Left ventricle myocardium inferior (tissue), 1 donor: ENCODE results near the gene NDUFV2. TPM values are rescaled to one million over a fixed set of nuclear protein-coding genes. Genes with fewer than 3 reads are reported as not detected.

ENCODE experiments used
- DNase-seq: peaks from one replicate; pipeline ENCODE4 v3.0.0-alpha.2; 2020
- H3K27ac ChIP-seq: fragments of 200-600 bp; replicated peaks from 2 replicates; pipeline ENCODE4 v1.8.0; 2021
- H3K27me3 ChIP-seq: fragments of 200-600 bp; 2 replicates; pipeline ENCODE4 v1.8.0; 2021; ENCODE audit warnings: low read depth
- H3K36me3 ChIP-seq: fragments of 200-600 bp; 2 replicates; pipeline ENCODE4 v1.8.0; 2021
- H3K4me1 ChIP-seq: fragments of 200-600 bp; 2 replicates; pipeline ENCODE4 v1.8.0; 2021
- H3K4me3 ChIP-seq: fragments of 200-600 bp; 2 replicates; pipeline ENCODE4 v1.8.0; 2021; ENCODE audit warnings: mild to moderate bottlenecking, moderate library complexity
- H3K9me3 ChIP-seq: fragments of 200-600 bp; replicated peaks from 2 replicates; pipeline ENCODE4 v1.8.0; 2021
- intact Hi-C: fragments of 100-400 bp; cut with micrococcal nuclease; formaldehyde crosslinking; loops from one replicate; pipeline ENCODE4 v1.11.0; 2022
- total RNA-seq: library from RNA; stranded (reverse); fragmentation: NEBNext Ultra II Directional; extraction: Animal tissue kit (Norgen Biotek cat#: 25700); gene quantifications from one replicate; pipeline ENCODE4 v1.2.1, GENCODE V29; 2021
- TF ChIP-seq, protein P1 (sequence below): fragments of 200-600 bp; IDR thresholded peaks from 2 replicates; pipeline ENCODE4 v1.8.0; 2021; ENCODE audit warnings: antibody characterized with exemption, mild to moderate bottlenecking, borderline replicate concordance
- donor health status: DM: no; HTN: yes; CAD: no; lungs with severe emphysema.

NDUFV2 gene
- total RNA-seq, 1 donor from 2014 or later: 455 TPM

DNA sequence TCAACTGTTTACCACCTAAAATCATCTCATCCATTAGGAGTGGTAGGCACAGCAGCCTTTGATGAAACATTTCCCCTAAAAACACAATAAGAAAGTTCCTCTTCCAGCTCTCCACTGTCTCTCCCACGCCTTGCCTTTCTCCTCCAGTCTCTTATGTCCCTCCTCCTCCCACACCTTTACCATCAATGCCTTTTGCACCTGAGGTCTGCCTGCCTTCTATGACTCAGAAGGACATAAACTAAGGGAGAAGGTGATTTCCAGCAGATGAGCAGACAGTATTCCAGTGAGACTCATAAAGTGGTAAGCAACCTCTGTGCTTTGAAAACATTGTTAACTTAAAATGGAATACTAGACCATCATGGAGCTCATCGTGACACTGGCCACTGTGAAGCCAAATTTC lies 34.2 kb upstream of the NDUFV2 start:
- intact Hi-C loops: no loop called here
- no peak for DNase-seq
- Histone ChIP-seq H3K9me3 (no peaks in the 10 kb centered on the region), H3K4me3 (no peak overlapping the region), H3K27me3 (no peaks in the 10 kb centered on the region), H3K36me3 (no peaks in the 10 kb centered on the region), H3K27ac (no peak overlapping the region), H3K4me1 (no peaks in the 10 kb centered on the region)
- TF ChIP-seq, protein P1, sequence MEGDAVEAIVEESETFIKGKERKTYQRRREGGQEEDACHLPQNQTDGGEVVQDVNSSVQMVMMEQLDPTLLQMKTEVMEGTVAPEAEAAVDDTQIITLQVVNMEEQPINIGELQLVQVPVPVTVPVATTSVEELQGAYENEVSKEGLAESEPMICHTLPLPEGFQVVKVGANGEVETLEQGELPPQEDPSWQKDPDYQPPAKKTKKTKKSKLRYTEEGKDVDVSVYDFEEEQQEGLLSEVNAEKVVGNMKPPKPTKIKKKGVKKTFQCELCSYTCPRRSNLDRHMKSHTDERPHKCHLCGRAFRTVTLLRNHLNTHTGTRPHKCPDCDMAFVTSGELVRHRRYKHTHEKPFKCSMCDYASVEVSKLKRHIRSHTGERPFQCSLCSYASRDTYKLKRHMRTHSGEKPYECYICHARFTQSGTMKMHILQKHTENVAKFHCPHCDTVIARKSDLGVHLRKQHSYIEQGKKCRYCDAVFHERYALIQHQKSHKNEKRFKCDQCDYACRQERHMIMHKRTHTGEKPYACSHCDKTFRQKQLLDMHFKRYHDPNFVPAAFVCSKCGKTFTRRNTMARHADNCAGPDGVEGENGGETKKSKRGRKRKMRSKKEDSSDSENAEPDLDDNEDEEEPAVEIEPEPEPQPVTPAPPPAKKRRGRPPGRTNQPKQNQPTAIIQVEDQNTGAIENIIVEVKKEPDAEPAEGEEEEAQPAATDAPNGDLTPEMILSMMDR: no peak

DNA sequence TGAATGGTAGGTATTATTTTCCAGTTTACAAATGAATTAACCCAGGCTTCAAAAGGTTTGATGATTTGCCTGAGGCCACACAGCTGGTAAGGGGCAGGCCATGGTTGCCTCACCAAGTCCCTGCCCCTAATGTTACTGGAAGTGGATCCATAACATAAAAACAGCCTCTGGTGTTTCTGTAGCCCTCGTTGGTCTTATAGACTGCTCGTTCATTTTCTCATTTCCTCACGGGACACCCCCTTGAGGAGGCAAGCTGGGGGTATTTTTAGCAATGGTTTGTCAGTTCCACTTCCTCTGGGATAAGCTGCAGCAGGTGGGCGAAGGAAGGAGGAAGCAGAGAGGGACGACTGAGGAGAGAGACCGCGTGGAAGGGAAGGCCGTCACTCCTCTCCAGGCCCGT lies 32.9 kb upstream of the NDUFV2 start:
- intact Hi-C loops: no loop called here
- Histone ChIP-seq H3K27me3 (no peaks in the 10 kb centered on the region), H3K36me3 (no peaks in the 10 kb centered on the region), H3K4me3 (no peak overlapping the region), H3K9me3 (no peaks in the 10 kb centered on the region), H3K27ac (no peak overlapping the region), H3K4me1 (peaks cover 6% of the 10 kb centered on the region)
- TF ChIP-seq, protein P1: no peak
- no peak for DNase-seq

DNA sequence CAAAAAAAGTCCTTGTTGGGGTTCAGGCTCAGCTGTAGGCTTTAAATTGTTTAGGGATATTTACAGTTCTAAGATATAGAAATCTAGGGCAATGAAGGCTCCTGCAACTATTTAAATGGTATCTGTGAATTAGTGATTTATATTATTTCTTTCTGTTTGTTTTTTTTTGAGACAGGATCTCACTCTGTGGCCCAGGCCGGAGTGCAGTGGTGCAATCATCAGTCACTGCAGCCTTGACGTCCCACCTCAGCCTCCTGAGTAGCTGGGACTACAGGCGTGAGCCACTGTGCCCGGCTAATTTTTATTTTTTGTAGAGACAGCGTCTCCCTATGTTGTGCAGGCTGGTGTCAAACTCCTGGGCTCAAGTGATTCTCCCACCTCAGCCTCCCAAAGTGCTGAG lies 32.3 kb upstream of the NDUFV2 start:
- Histone ChIP-seq H3K4me3 (no peak overlapping the region), H3K9me3 (no peaks in the 10 kb centered on the region), H3K27me3 (no peaks in the 10 kb centered on the region), H3K27ac (no peak overlapping the region), H3K36me3 (no peaks in the 10 kb centered on the region), H3K4me1 (peaks cover 6% of the 10 kb centered on the region)
- intact Hi-C loops: loop anchor here (5.0 kb wide), 1 partner anchor 77 kb away; no protein-coding TSS in a partner anchor
- DNase-seq: no peak
- TF ChIP-seq, protein P1: no peak

DNA sequence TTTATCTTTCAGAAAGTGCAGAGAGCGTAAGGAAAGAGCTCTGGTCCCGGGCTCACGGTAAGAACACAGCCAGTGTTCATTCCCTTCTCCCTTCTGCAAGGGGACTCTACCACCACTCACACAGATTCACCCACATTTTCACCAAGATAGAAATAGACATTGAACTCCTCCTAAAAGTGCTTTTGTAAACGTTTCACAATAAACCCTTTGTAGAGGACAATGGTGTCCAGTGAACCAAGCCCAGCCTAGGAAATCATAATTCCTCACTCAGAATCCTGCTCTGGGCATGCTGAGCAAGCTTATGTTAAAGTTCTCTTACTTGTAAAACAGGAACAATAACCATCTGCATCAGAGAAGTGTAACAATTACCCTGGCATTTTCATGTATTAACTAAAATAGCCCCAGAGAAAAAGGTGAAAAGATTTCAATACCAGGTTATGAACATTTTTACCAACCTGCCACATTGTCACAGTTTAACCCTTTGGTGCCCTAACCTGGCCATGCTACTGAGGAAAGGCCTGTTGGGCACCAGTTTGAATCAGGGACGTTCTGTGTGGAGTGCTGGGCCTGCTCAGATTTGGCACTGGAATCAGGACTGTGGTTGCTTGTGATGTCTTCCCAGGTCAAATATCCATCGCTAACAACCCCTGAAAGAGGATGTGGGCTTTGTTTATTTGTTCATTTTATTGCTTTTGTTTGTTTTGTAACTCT lies 22.5 kb upstream of the NDUFV2 start:
- no peak overlapping the region for H3K27ac ChIP-seq

DNA sequence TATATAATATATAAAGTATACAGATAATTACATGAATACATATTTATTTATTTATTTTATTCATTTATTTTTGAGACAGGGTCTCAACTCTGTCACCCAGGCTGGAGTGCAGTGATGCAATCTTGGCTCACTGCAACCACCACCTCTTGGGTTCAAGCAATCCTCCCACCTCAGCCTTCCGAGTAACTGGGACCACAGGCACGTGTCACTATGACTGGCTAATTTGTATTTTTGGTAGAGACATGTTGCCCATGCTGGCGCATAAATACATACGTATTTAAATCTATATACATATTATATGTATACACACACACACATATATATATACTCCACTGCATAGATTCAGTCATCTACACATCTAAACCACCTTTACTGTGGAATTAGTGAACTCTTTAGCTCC lies 20.6 kb upstream of the NDUFV2 start:
- Histone ChIP-seq H3K27ac (no peak overlapping the region), H3K36me3 (no peaks in the 10 kb centered on the region), H3K4me3 (no peak overlapping the region), H3K4me1 (no peaks in the 10 kb centered on the region), H3K9me3 (no peaks in the 10 kb centered on the region), H3K27me3 (no peaks in the 10 kb centered on the region)
- TF ChIP-seq, protein P1: no peak
- DNase-seq: no peak
- intact Hi-C loops: no loop called here

More for the DNA sequence above, 22.5 kb upstream of the NDUFV2 start:
- no peaks in the 10 kb centered on the region for H3K36me3 ChIP-seq
- H3K27me3 ChIP-seq: no peaks in the 10 kb centered on the region
- H3K4me3 ChIP-seq: no peak overlapping the region
- no peaks in the 10 kb centered on the region for H3K4me1 ChIP-seq
- H3K9me3 ChIP-seq: no peaks in the 10 kb centered on the region
- TF ChIP-seq, protein P1: no peak
- no peak for DNase-seq
- intact Hi-C loops: no loop called here
